ENCODE measurements around the gene IL1RAPL1. TPM values are rescaled to one million over a fixed set of nuclear protein-coding genes. Genes with fewer than 3 reads are reported as not detected.

The IL1RAPL1 gene
- total RNA-seq, 4 donors from 2014 or later: 8.2 to 10.9 (median 8.8) TPM

DNA sequence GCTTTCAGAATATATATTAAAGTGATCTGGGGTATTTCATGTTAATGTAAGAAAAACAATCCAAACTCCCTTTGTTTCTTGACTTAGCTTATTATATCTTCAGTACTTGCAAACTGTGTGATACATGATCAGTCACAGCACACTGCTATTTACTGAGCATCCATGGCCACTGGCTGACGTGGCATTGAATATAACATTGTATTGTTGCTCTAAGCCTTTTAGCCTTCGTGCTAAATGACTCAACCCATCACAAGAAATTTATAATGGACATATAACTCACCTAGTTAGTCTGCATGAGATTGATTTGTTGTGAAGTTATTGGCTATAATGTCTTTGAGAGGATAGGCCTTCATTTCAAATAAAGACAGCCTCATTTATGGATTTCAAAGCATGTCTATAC lies 642.6 kb downstream of the IL1RAPL1 start:
- no peak overlapping the region for H3K4me3 ChIP-seq
- WGBS, 2 donors: 46 to 55% methylated on average over 2 of the region's 2 CpGs
- TF ChIP-seq CTCF (IDR thresholded peaks at IDR 0.05) (no peak), POLR2A (IDR thresholded peaks at IDR 0.05) (no peak), EP300 (IDR thresholded peaks at IDR 0.05) (no peak)
- H3K9me3 ChIP-seq: no peaks in the 10 kb centered on the region
- no peak overlapping the region for H3K27ac ChIP-seq
- H3K27me3 ChIP-seq: no peaks in the 10 kb centered on the region
- H3K4me1 ChIP-seq: no peaks in the 10 kb centered on the region
- no peak for DNase-seq (ENCODE audit: low spot score in 2 of 2)
- H3K36me3 ChIP-seq: no peaks in the 10 kb centered on the region

- 52 to 65% methylated on average over 2 of the region's 2 CpGs for WGBS, 2 donors
- DNase-seq (ENCODE audit: low spot score in 2 of 2): no peak
- Histone ChIP-seq H3K27me3 (no peaks in the 10 kb centered on the region), H3K36me3 (no peaks in the 10 kb centered on the region), H3K27ac (no peak overlapping the region), H3K4me3 (no peak overlapping the region), H3K9me3 (no peaks in the 10 kb centered on the region), H3K4me1 (no peaks in the 10 kb centered on the region)
- TF ChIP-seq CTCF (IDR thresholded peaks at IDR 0.05) (peak in 1 of 5 experiments; percentile 23), POLR2A (IDR thresholded peaks at IDR 0.05) (no peak)
Measured at GRCh38 chrX:29231800-29232199, 644.6 kb downstream of the IL1RAPL1 start.

GRCh38 chrX:29233592-29234183 lies 646.4 kb downstream of the IL1RAPL1 start:
- Histone ChIP-seq H3K4me3 (no peak overlapping the region), H3K27me3 (no peaks in the 10 kb centered on the region), H3K9me3 (no peaks in the 10 kb centered on the region), H3K27ac (no peak overlapping the region), H3K36me3 (no peaks in the 10 kb centered on the region), H3K4me1 (no peaks in the 10 kb centered on the region)
- TF ChIP-seq POLR2A (IDR thresholded peaks at IDR 0.05): no peak
- no peak for DNase-seq (ENCODE audit: low spot score in 2 of 2)
- 76 to 91% methylated on average over 7 of the region's 7 CpGs for WGBS, 2 donors

DNA sequence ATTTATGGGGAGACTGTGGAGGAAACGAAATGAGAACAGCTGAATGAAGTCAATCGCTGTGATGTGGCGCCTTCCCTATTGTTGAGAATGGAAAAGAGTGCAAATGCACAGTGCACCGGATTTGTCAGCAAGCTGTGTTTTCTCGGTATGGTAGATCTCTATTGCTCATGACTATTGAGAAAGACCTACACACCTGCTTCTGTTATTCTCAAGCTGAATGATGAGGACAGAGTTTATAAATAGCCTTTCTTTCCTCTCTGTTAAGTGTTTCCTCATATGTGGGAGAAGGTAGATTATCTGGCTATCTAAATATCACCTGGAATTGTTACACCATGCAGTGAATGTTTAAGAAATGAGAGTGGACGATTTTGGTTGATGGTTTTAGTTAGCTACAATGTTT lies 650.7 kb downstream of the IL1RAPL1 start:
- Histone ChIP-seq H3K36me3 (no peaks in the 10 kb centered on the region), H3K4me3 (no peak overlapping the region), H3K9me3 (no peaks in the 10 kb centered on the region), H3K4me1 (no peaks in the 10 kb centered on the region), H3K27ac (no peak overlapping the region), H3K27me3 (no peaks in the 10 kb centered on the region)
- TF ChIP-seq POLR2A (IDR thresholded peaks at IDR 0.05) (no peak), CTCF (IDR thresholded peaks at IDR 0.05) (no peak), EP300 (IDR thresholded peaks at IDR 0.05) (no peak)
- WGBS, 2 donors: 70 to 92% methylated on average over 6 of the region's 6 CpGs
- DNase-seq (ENCODE audit: low spot score in 2 of 2): no peak

DNA sequence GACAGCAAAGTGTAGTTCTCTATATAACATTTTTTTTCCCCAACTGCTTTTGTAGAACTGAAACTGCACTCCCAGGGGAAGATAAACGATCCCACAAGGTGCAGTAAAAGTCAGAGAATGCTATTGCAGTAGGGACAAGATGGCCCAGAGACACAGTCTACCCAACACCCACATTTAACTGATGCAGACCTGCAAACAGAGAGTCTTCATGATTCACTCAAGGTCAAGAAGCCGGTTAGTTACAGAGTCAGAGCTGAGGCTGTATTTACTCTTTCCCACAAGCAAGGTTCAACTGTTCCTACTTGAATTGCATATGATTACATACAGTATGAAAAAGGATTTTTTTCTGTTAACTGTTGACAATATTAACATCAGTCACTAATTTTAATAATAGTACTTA lies 654.6 kb downstream of the IL1RAPL1 start:
- DNase-seq (ENCODE audit: low spot score in 2 of 2): no peak
- no peaks in the 10 kb centered on the region for H3K9me3 ChIP-seq
- TF ChIP-seq CTCF (IDR thresholded peaks at IDR 0.05) (no peak), EP300 (IDR thresholded peaks at IDR 0.05) (no peak), POLR2A (IDR thresholded peaks at IDR 0.05) (no peak)
- H3K27ac ChIP-seq: no peak overlapping the region
- 53 to 86% methylated on average over 2 of the region's 2 CpGs for WGBS, 2 donors
- no peak overlapping the region for H3K4me3 ChIP-seq
- no peaks in the 10 kb centered on the region for H3K36me3 ChIP-seq
- no peaks in the 10 kb centered on the region for H3K27me3 ChIP-seq
- no peaks in the 10 kb centered on the region for H3K4me1 ChIP-seq

DNA sequence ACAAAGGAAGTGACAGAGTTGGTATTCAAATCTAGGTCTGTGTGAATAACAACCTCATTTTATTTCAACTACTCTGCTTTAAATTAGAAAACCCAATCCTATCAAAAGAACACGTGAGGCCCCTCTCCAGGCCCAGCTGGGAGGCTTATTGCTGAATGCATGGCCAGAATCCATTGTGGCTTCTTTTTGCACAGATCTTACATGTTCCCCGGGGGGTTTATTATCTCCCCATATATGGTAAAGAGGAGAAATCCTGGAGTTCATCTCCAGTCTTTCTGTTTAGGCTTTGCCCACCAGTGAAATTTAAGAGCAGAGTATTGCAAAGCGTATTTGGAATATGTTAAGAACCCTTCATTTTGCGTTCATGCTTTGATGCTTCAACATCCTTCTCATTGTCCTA lies 655.6 kb downstream of the IL1RAPL1 start:
- WGBS, 2 donors: 78 to 98% methylated on average over 4 of the region's 4 CpGs
- Histone ChIP-seq H3K36me3 (no peaks in the 10 kb centered on the region), H3K27me3 (no peaks in the 10 kb centered on the region), H3K27ac (no peak overlapping the region), H3K4me3 (no peak overlapping the region), H3K4me1 (no peaks in the 10 kb centered on the region), H3K9me3 (no peaks in the 10 kb centered on the region)
- no peak for TF ChIP-seq POLR2A (IDR thresholded peaks at IDR 0.05)
- no peak for TF ChIP-seq CTCF (IDR thresholded peaks at IDR 0.05)
- no peak for TF ChIP-seq EP300 (IDR thresholded peaks at IDR 0.05)
- DNase-seq (ENCODE audit: low spot score in 2 of 2): no peak

Measured in tibial nerve (tissue), 4 donors.